Tibial artery (tissue), 4 donors: Measurements from ENCODE around the gene GINS1.
A peak's percentile ranks its signal among the peaks of the same experiment; 100 is the strongest.
"Not testable (repeated sequence)": the region's sequence is repeated elsewhere in the genome, so short reads cannot be mapped to it uniquely, and the experiment has no call there.

Experiments
- DNase-seq, 2 donors: peaks; one replicate each; pipeline ENCODE4 v3.0.0-alpha.2; 2019
- H3K27ac ChIP-seq, 2 donors: fragments of 200-600 bp; sonication (generic) in 1 of 2; 1 replicate in 1 of 2; 2 replicates in 1 of 2; pipeline ENCODE4 v1.5.1; 2018 to 2019; ENCODE audit warnings: mild to moderate bottlenecking in 1 of 2
- H3K27me3 ChIP-seq, 2 donors: fragments of 200-600 bp; sonication (generic) in 1 of 2; one replicate each; pipeline versions ENCODE4 v1.5.1 to v1.6.0; 2016 to 2019
- H3K36me3 ChIP-seq, 3 donors: fragments of 200-600 bp; sonication (generic) in 2 of 3; one replicate each; pipeline ENCODE4 v1.5.1; 2016 to 2019; ENCODE audit warnings: mild to moderate bottlenecking in 2 of 3
- H3K4me1 ChIP-seq, 4 donors: fragments of 200-600 bp; sonication (generic) in 2 of 4; 1 replicate in 3 of 4; 2 replicates in 1 of 4; pipeline ENCODE4 v1.5.1; 2016 to 2019
- H3K4me3 ChIP-seq, 2 donors: fragments of 200-600 bp; sonication (generic) in 1 of 2; 1 replicate in 1 of 2; 2 replicates in 1 of 2; pipeline ENCODE4 v1.5.1; 2018 to 2019; ENCODE audit warnings: mild to moderate bottlenecking in 2 of 2
- H3K9me3 ChIP-seq, 3 donors: fragments of 200-600 bp; sonication (generic) in 1 of 3; one replicate each; pipeline ENCODE4 v1.5.1; 2016 to 2019
- intact Hi-C: fragments of 100-400 bp; cut with DNase I; formaldehyde crosslinking; loops from one replicate; pipeline ENCODE4 v1.15.0; 2023; ENCODE audit warnings: low total_unique reads
- TF ChIP-seq, protein P1 (sequence below), 2 experiments: fragments of 200-600 bp in 1 of 2; fragments of 450-650 bp in 1 of 2; IDR thresholded peaks; one replicate each; pipeline ENCODE4 v1.5.1; 2017 to 2019; ENCODE audit warnings: antibody characterized with exemption in 2 of 2, mild to moderate bottlenecking in 1 of 2, moderate library complexity in 1 of 2

Gene GINS1

GRCh38 chr20:25399037-25399430 lies 8.4 kb upstream of the GINS1 start:
- DNase-seq = peak in 1 of 2 donors; percentile 38

GRCh38 chr20:25400291-25400732 lies 7.2 kb upstream of the GINS1 start:
- H3K27me3 ChIP-seq, H3K36me3 ChIP-seq, H3K4me3 ChIP-seq, H3K27ac ChIP-seq, intact Hi-C loops, DNase-seq, H3K4me1 ChIP-seq: not testable (repeated sequence)
- H3K9me3 ChIP-seq = peaks cover 0 to 17% (median 13%) of the 10 kb centered on the region in 3 donors

More at GRCh38 chr20:25399037-25399430, 8.4 kb upstream of the GINS1 start:
- intact Hi-C loops = loop anchor here (5.0 to 10.0 kb wide), 3 partner anchors 87 to 334 kb away; partner anchors contain the start of gene ENTPD6
- Histone ChIP-seq H3K27ac (no peak overlapping the region), H3K27me3 (peaks cover 0 to 3% of the 10 kb centered on the region in 2 donors), H3K4me1 (peaks cover 0 to 4% (median 0%) of the 10 kb centered on the region in 4 donors), H3K36me3 (no peaks in the 10 kb centered on the region), H3K4me3 (no peak overlapping the region), H3K9me3 (peaks cover 0 to 17% (median 13%) of the 10 kb centered on the region in 3 donors)
- TF ChIP-seq, protein P1, sequence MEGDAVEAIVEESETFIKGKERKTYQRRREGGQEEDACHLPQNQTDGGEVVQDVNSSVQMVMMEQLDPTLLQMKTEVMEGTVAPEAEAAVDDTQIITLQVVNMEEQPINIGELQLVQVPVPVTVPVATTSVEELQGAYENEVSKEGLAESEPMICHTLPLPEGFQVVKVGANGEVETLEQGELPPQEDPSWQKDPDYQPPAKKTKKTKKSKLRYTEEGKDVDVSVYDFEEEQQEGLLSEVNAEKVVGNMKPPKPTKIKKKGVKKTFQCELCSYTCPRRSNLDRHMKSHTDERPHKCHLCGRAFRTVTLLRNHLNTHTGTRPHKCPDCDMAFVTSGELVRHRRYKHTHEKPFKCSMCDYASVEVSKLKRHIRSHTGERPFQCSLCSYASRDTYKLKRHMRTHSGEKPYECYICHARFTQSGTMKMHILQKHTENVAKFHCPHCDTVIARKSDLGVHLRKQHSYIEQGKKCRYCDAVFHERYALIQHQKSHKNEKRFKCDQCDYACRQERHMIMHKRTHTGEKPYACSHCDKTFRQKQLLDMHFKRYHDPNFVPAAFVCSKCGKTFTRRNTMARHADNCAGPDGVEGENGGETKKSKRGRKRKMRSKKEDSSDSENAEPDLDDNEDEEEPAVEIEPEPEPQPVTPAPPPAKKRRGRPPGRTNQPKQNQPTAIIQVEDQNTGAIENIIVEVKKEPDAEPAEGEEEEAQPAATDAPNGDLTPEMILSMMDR (IDR thresholded peaks at IDR 0.05) = peak; percentile 58 to 60

- peaks cover 0 to 3% of the 10 kb centered on the region in 2 donors for H3K27me3 ChIP-seq
- TF ChIP-seq, protein P1 (IDR thresholded peaks at IDR 0.05) = no peak
- intact Hi-C loops = no loop called here
- H3K9me3 ChIP-seq = peaks cover 0 to 17% (median 13%) of the 10 kb centered on the region in 3 donors
- H3K4me1 ChIP-seq = peaks cover 0 to 8% (median 3%) of the 10 kb centered on the region in 4 donors
- H3K36me3 ChIP-seq = no peaks in the 10 kb centered on the region
- no peak overlapping the region for H3K27ac ChIP-seq
- DNase-seq = no peak
- H3K4me3 ChIP-seq = no peak overlapping the region
These were observed 4.9 kb upstream of the GINS1 start for GRCh38 chr20:25402583-25402982.

- peaks cover 0 to 7% (median 2%) of the 10 kb centered on the region in 3 donors for H3K9me3 ChIP-seq
- no peaks in the 10 kb centered on the region for H3K36me3 ChIP-seq
- H3K27me3 ChIP-seq = no peaks in the 10 kb centered on the region
- peaks cover 0 to 17% (median 10%) of the 10 kb centered on the region in 4 donors for H3K4me1 ChIP-seq
- TF ChIP-seq, protein P1 (IDR thresholded peaks at IDR 0.05) = no peak
- no peak for DNase-seq
- peak overlapping the region; percentile 9 to 56 for H3K27ac ChIP-seq
- intact Hi-C loops = loop anchor here (5.0 kb wide), 1 partner anchor 416 kb away; the partner anchor contains the start of gene APMAP
- peak overlapping the region; percentile 53 to 63 for H3K4me3 ChIP-seq
These were observed 686 bp downstream of the GINS1 start for GRCh38 chr20:25408170-25408547.

- H3K9me3 ChIP-seq = no peaks in the 10 kb centered on the region
- intact Hi-C loops = loop anchor here (5.0 kb wide), 1 partner anchor 417 kb away; the partner anchor contains the start of gene APMAP
- H3K4me1 ChIP-seq = peaks cover 0 to 17% (median 10%) of the 10 kb centered on the region in 4 donors
- H3K27me3 ChIP-seq = no peaks in the 10 kb centered on the region
- H3K4me3 ChIP-seq = no peak overlapping the region
- TF ChIP-seq, protein P1 (IDR thresholded peaks at IDR 0.05) = no peak
- no peaks in the 10 kb centered on the region for H3K36me3 ChIP-seq
- no peak for DNase-seq
- no peak overlapping the region for H3K27ac ChIP-seq
These were observed 1.4 kb downstream of the GINS1 start for GRCh38 chr20:25408890-25409289.

DNA sequence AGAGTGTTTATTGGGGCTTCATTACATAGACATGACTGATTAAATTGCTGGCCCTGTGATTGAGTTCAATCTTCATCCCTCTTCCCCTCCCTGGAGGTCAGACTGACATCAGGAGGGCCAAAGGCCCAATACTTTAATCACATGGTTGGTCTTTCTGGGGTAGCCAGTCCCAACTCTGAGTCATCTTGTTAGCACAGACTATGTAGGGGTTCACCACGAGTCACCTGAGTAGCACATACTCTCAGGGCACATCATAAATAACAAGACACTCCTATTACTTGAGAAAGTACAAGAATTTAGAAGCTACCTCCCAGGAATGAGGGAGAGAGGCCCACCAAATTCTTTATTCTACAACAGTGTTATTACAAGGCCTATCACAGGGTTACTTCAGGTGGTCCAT lies 11.3 kb downstream of the GINS1 start:
- Histone ChIP-seq H3K9me3 (no peaks in the 10 kb centered on the region), H3K36me3 (no peaks in the 10 kb centered on the region), H3K4me1 (no peaks in the 10 kb centered on the region), H3K27ac (no peak overlapping the region), H3K27me3 (no peaks in the 10 kb centered on the region), H3K4me3 (no peak overlapping the region)
- DNase-seq = no peak
- TF ChIP-seq, protein P1 (IDR thresholded peaks at IDR 0.05) = no peak
- intact Hi-C loops = no loop called here
